Head of caudate nucleus (tissue), 42 donors: ENCODE measurements around the gene AMMECR1L.
"Not testable (repeated sequence)": the region's sequence is repeated elsewhere in the genome, so short reads cannot be mapped to it uniquely, and the experiment has no call there.

Experiments
- DNase-seq, 42 donors: peaks; one replicate each; pipeline versions ENCODE4 v3.0.0 to v3.0.0-alpha.2; 2020 to 2021; ENCODE audit warnings: mixed read lengths in 7 of 42
- intact Hi-C: fragments of 100-400 bp; cut with DNase I; formaldehyde crosslinking; loops from one replicate; pipeline ENCODE4 v1.15.0; 2022

Gene AMMECR1L

GRCh38 chr2:127888772-127889171 lies 3.0 kb upstream of the AMMECR1L start:
- intact Hi-C loops, result loop anchor here (10.0 kb wide), 1 partner anchor 136 kb away; the partner anchor contains the start of gene SAP130
- DNase-seq, result no peak

DNA sequence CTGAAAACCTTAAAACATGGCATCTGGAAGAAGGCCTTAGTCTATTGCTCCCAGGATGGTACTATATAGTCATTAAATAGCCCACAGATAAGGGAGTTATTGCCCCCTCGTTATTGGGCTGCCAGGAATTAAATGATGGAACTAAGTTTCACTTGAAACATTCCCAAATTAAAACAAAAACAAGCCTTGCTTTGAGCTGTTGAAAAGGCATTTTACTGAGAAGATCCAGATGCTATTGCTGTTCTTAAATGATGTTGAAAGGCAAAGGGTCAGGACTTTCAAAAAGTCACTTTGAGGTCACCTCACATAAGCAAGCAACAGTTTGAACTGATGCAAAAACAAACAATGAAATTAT lies 2.0 kb upstream of the AMMECR1L start:
- DNase-seq, result no peak
- intact Hi-C loops, result loop anchor here (10.0 kb wide), 1 partner anchor 137 kb away; the partner anchor contains the start of gene SAP130

DNA sequence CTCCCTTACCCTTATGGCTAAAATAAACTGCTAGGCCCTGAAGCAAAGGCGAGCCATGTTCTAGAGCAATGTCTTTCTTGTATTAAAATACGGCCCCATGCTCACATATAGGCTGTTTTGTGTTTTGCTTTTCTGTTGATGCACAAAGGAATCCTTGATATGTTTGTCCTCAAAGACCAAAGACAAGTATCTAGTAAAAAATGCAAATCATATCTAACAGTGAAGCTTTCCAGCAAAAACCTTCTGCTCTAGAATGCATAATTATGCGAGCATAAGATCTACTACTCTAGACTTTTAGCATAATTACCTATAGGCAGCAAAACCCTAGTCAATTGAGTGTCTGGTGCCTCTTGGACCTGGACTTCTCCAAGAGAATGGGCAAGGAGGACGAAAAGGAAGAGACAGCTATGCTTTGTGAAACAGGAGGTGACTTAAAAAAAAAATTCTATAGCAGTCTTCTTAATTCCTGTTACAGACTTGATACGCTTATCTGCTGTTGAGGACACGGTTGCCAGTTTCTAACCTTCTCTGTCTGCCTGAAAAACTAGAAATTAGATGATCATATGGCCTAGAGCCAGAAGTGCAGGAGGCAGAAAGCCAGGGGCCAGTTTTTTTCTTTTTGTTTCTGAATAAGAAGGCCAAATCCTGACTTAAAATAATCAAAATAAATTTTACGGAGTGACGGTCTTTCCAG lies 1.5 kb upstream of the AMMECR1L start:
- DNase-seq, result no peak
- intact Hi-C loops, result loop anchor here (10.0 kb wide), 1 partner anchor 138 kb away; the partner anchor contains the start of gene SAP130

DNA sequence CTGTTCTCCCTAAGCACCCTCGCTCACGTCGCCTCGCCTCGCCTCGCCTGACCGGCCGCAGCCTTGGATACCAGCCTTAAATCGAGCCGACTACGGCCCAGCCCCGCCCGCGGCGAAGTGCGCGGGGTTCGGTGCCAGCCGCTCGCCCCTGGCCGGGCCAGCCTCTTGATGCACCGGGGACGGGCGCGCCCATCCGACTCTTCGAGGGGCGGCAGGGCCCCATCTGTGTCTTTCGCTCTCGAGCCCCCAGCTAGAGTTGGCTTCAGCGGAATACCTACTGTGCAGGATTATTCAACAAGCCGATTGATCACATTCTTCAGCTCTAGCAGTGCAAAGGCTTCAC lies 808 bp upstream of the AMMECR1L start:
- not testable (repeated sequence) for DNase-seq
- intact Hi-C loops, result loop anchor here (10.0 kb wide), 1 partner anchor 138 kb away; the partner anchor contains the start of gene SAP130

GRCh38 chr2:127884861-127885740 lies 655 bp downstream of the AMMECR1L start:
- DNase-seq, result peak in 36 of 42 donors; percentile 17 to 76 (median 52)
- intact Hi-C loops, result loop anchor here (5.0 to 10.0 kb wide), 2 partner anchors 140 to 207 kb away; partner anchors contain the start of genes SAP130 and UGGT1

DNA sequence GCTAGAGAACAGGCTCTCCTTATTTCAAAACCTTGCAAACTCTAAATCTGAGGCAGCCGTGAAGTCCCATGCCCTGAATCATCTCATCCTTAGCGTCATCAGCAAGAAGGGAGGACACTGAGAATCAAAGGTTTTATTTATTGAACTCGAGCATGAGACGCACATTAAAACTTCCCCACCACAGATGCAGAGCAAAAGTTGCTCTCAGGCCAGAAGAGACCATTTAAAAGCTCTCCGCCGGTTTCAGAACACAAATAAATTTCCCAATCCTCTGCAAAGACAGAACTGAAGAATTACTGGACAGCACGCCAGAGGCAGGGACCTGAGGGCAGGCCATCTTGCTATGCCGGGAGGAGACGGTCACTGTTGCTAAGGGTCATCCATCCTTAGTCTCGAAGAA lies 1.3 kb downstream of the AMMECR1L start:
- DNase-seq, result peak in 1 of 42 donors; percentile 3
- intact Hi-C loops, result loop anchor here (5.0 to 10.0 kb wide), 2 partner anchors 140 to 208 kb away; partner anchors contain the start of genes SAP130 and UGGT1

GRCh38 chr2:127879899-127880298 lies 5.9 kb downstream of the AMMECR1L start:
- no peak for DNase-seq
- intact Hi-C loops, result loop anchor here (5.0 to 10.0 kb wide), 2 partner anchors 145 to 212 kb away; partner anchors contain the start of genes SAP130 and UGGT1

DNA sequence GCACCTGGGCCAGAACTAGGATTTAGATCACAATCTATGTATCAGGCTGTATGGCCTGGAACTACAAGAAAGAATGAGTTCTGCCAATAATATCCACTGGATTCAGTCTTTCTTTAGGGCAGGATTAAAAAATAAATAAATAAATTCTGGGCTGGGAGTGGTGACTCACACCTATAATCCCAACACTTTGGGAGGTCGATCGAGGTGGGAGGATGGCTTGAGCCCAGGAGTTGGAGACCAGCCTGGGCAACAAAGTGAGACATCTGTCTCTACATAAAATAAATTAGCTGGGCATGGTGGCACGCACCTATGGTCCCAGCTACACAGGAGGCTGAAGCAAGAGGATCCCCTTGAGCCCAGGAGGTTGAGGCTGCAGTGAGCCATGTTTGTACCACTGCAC lies 8.1 kb downstream of the AMMECR1L start:
- intact Hi-C loops, result no loop called here
- DNase-seq, result no peak

- DNase-seq, result no peak
- intact Hi-C loops, result no loop called here
Observed at GRCh38 chr2:127877136-127877535, 8.6 kb downstream of the AMMECR1L start.

DNA sequence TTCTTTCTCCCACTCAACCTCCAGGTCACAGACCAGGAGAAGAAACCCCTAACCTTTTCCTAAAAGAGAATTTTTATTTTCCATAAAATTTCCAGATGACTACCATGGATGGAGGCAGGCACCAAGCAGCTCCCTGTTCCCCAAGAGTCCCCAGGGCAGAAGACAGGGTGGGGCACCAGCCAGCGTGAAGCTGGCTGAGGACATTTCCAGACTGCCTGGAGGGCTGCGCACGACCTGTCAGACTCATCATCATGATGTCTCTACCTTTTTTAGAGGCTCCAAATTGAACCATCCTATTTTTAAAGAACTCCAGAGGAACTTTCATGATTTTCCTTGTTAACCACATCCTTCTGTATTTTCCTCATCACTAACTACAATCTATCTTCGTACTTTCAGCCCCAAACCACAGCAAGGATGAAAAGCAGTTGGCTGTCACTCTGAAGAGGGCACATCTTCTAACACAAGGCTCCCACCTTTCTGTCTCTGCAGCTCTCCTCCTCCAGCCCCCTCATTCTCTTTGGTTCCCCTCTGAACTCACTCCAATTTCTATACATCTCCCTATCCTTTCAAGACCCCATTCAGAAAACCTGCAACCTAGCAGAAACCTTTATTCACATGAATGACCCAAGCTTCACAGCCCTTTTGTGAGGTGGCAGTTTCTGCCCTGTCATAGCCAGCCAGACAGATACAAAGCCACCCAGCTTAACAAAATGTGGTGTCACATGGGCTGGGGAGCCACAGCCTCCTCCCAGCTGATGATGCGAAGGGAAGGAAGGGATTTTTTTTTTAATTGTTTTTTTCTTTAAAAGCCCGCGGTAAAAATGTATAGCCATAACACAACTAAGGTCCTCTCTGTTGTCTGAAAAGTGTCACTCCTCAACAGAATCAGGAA lies 11.1 kb downstream of the AMMECR1L start:
- peak in 2 of 42 donors; percentile 13 to 49 for DNase-seq
- intact Hi-C loops, result no loop called here

DNA sequence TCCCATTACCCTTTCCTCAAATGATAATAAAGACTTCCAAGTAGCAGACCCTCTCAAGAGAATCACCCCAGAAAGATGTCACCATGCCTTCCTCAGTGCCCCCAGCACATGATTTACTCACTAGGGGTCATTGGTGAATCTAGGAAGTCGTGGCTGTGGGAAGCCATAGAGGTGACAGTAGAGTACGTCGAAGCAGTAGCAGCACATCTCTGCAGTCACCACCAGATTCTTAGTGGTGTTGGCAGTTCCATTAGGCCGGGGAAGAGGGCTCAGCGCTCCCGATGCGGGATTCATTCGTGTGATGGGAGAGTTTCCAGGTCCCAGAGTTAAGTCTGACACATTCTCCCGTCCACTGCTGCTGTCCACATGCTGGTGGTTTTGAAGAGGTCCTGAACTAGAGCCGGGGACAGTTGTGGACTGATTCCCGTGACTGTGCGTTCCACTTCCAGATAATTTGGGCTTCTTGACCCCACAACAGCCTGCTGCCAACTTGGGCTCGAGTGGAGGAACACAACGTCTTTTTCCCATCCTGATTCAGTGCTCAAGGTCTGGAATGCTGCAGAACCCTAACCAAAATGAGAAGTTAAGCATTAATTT lies 12.0 kb downstream of the AMMECR1L start:
- intact Hi-C loops, result no loop called here
- DNase-seq, result no peak

DNA sequence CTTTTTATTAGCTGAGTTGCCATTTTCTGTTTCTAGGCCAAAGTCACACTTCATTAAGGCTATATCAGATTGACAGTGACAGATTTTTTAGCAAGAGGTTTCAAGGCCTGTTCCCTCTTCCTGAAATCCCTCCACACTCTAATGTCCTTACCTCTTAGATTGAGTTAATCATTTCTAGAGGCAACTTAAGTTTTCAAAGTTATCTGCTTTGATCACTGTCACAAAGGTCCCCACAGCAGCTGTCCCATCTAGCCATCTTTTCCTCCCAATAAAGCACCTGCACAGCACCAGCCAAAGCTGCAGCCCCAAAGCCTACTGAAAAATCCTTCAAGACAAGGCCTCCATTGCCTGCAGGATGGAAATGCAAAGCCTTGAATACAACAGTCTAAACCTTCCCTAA lies 13.4 kb downstream of the AMMECR1L start:
- DNase-seq, result no peak
- intact Hi-C loops, result no loop called here

GRCh38 chr2:127865926-127866325 lies 19.8 kb downstream of the AMMECR1L start:
- intact Hi-C loops, result no loop called here
- DNase-seq, result no peak

DNA sequence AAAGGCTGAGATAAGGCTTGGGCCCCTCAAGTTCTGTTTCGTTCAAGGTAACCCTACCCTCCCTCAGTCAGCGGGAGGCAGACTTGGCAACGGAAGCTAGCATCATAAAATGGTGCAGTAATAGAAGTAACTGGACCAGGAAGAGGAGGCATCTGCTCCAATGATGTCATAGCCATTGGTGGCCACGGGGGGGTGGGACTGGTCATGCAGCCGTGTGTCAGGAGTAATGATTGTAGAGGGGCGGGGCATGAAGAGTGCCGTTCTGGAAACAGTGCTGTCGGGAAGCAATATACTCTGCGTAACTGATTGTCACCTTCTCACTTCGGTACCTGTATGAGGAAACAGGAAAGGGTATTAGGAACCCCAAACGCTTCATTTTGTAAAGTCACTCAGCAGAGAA lies 20.9 kb downstream of the AMMECR1L start:
- no peak for DNase-seq
- intact Hi-C loops, result no loop called here

DNA sequence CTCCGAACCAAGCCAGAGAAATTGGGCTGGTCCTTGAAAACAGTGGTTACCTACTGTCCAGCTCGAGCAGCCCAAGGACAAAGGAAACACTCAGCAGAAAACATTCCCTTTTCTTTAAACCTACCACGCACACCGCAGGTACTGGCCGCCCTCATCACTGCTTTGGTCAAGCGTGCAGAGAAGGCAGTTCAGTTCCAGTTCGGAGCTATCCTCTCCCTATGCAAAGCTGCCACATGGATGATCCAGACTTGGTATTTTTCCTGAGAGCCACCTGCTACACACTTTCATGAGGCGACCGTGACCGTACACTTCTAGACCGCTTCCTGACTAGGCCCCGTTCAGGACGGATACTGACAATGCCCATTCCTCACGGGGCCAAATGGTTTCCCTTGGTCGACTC lies 23.5 kb downstream of the AMMECR1L start:
- intact Hi-C loops, result no loop called here
- no peak for DNase-seq

DNA sequence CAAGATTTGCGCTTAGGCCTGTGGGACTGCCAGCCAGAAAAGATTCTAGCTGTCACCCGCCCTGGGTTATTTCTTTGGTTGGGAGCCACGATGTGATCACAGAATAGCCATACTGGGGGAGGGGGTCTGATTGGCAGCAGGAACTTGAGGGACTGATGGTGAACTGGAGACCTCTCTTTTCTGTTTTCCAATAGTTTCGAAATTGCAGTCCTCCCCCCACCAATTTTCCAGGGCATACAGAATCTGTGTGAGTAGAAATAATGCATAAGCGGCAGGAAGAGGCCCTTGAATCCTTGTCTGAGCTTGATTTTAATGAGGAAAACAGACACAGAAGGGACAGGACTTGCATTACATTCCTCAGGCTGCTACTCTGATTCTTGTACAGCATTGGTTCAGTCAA lies 25.6 kb downstream of the AMMECR1L start:
- intact Hi-C loops, result no loop called here
- no peak for DNase-seq

DNA sequence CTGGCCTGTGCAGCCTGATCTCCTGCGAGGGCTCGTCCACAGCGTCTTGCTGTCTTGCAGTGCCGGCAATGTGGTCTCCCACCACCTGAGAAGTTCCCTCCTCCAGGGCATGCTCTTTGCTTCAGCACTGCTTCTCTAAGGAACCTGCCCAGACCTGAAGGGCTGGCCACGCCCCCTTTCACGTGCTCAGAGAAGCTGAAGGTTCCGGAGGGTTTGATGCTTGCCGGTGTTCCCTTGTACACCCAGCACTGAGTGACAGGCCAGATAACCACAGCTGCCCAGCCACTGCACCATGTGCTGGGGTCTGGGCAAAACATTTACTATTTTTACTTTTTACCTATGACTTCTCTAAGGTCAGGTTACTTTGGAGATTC lies 26.1 kb downstream of the AMMECR1L start:
- intact Hi-C loops, result no loop called here
- peak in 6 of 42 donors; percentile 7 to 49 (median 18) for DNase-seq

DNA sequence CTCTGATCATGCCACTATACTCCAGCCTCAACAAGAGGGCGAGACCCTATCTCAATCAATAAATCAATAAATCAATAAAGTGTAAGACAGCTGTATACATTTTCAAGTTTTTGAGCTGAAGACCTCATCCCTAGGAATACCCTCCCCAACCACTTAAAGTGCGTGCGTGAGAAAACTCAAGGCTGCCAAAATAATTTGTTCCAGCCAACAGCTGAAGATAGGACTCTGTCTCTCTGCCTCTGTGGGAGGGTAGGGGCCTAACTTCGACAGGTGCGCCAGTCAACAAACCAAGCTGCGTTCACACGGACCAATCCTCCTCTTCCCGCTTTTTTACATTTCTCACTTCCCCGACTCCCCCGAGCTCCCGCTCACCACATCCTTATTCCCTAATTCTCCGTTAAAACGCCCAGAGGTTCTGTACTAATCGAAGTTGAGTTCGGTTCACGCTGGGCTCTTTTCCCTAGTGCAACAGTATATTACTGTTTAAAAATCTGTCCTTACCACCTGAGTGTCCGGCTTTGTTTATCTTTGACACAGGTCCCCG lies 28.4 kb downstream of the AMMECR1L start:
- peak in 4 of 42 donors; percentile 7 to 29 (median 17) for DNase-seq

More for the DNA sequence above, 28.4 kb downstream of the AMMECR1L start:
- intact Hi-C loops, result no loop called here
